ENCODE data around the gene TOMM40. TPM values are rescaled to one million over a fixed set of nuclear protein-coding genes. Genes with fewer than 3 reads are reported as not detected.
"Not testable (repeated sequence)": the region's sequence is repeated elsewhere in the genome, so short reads cannot be mapped to it uniquely, and the experiment has no call there.

The TOMM40 gene
- total RNA-seq, 1 experiment from 2014 or later, result 154 TPM

DNA sequence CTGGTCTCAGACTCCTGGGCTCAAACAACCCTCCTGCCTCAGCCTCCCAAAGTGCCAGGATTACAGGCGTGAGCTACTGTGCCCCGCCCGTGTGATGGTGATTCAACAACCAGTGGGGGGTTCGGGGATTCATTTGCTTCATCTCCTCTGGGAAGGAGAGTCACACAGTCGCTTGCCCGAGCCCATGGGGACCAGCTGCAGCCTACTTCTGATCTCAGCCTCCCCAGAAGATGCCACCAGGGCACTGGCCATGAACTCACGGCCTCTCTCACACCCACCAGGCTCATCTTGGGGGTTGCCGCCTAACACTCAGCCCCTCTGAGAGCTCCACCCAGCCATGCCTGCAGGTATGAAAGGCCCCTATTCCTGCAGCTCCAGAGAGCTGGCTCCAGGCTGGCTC lies 6.8 kb downstream of the TOMM40 start:
- DNase-seq (ENCODE audit: low read depth), result no peak

DNA sequence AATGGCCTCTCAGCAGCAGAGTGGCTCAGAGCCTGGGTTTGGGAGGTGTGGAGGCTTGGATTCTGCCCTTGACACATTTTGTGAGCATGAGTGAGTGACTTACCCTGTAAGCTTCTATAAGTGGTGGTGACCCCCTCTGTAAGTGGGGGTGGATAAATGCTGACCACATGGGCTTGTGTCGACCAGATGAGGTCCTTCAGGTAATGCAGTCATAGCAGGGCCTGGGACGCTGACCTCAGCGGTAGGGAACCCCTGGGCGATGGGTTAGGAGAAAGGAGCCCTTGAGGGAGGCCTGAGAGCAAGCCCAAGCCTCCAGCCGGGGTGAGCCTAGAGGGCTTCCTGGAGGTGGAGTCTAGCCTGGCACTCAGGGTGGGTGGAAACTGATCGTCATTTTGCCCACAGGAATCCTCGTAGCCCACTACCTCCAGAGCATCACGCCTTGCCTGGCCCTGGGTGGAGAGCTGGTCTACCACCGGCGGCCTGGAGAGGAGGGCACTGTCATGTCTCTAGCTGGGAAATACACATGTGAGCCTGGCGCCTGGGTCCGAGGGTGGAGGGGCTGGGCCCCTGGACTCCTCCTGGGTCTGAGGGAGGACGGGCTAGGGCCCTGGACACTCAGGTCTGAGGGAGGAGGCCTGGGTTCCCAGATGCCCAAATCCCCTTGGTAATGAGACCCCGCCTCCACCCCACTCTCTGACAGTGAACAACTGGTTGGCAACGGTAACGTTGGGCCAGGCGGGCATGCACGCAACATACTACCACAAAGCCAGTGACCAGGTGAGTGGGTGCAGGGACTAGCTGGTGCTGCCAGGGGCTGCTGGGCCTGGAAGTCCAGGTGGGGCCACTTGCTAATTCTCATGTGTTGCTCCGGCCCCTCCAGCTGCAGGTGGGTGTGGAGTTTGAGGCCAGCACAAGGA lies 9.5 kb downstream of the TOMM40 start:
- no peak for DNase-seq (ENCODE audit: low read depth)

DNA sequence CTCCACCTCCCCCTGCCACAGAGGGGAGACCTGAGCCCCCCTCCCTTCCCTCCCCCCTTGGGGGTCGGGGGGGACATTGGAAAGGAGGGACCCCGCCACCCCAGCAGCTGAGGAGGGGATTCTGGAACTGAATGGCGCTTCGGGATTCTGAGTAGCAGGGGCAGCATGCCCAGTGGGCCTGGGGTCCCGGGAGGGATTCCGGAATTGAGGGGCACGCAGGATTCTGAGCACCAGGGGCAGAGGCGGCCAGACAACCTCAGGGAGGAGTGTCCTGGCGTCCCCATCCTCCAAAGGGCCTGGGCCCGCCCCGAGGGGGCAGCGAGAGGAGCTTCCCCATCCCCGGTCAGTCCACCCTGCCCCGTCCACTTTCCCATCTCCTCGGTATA lies 12.2 kb downstream of the TOMM40 start:
- no peak for DNase-seq (ENCODE audit: low read depth)

DNA sequence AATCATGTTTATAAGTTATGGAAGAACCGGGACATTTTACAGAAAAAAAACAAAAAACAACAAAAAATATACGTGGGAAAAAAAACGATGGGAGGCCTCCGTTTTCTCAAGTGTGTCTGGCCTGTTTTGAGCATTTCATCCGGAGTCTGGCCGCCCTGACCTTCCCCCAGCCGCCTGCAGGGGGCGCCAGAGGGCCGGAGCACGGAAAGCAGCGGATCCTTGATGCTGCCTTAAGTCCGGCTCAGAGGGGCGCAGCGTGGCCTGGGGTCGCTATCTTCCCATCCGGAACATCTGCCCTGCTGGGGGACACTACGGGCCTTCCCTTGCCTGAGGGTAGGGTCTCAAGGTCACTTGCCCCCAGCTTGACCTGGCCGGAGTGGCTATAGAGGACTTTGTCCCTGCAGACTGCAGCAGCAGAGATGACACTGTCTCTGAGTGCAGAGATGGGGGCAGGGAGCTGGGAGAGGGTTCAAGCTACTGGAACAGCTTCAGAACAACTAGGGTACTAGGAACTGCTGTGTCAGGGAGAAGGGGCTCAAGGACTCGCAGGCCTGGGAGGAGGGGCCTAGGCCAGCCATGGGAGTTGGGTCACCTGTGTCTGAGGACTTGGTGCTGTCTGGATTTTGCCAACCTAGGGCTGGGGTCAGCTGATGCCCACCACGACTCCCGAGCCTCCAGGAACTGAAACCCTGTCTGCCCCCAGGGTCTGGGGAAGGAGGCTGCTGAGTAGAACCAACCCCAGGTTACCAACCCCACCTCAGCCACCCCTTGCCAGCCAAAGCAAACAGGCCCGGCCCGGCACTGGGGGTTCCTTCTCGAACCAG lies 12.8 kb downstream of the TOMM40 start:
- peak; percentile 62 for DNase-seq (ENCODE audit: low read depth)

DNA sequence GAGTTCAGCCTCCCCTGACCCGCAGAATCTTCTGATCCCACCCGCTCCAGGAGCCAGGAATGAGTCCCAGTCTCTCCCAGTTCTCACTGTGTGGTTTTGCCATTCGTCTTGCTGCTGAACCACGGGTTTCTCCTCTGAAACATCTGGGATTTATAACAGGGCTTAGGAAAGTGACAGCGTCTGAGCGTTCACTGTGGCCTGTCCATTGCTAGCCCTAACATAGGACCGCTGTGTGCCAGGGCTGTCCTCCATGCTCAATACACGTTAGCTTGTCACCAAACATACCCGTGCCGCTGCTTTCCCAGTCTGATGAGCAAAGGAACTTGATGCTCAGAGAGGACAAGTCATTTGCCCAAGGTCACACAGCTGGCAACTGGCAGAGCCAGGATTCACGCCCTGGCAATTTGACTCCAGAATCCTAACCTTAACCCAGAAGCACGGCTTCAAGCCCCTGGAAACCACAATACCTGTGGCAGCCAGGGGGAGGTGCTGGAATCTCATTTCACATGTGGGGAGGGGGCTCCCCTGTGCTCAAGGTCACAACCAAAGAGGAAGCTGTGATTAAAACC lies 13.5 kb downstream of the TOMM40 start:
- DNase-seq (ENCODE audit: low read depth), result no peak

DNA sequence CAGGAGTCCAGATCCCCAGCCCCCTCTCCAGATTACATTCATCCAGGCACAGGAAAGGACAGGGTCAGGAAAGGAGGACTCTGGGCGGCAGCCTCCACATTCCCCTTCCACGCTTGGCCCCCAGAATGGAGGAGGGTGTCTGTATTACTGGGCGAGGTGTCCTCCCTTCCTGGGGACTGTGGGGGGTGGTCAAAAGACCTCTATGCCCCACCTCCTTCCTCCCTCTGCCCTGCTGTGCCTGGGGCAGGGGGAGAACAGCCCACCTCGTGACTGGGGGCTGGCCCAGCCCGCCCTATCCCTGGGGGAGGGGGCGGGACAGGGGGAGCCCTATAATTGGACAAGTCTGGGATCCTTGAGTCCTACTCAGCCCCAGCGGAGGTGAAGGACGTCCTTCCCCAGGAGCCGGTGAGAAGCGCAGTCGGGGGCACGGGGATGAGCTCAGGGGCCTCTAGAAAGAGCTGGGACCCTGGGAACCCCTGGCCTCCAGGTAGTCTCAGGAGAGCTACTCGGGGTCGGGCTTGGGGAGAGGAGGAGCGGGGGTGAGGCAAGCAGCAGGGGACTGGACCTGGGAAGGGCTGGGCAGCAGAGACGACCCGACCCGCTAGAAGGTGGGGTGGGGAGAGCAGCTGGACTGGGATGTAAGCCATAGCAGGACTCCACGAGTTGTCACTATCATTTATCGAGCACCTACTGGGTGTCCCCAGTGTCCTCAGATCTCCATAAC lies 14.5 kb downstream of the TOMM40 start, which contains the start of gene APOE:
TSS of gene APOE (plus strand) at position 360 of the 724 bp plus-strand sequence. CDS start 829 bp downstream, outside the sequence.
- no peak for DNase-seq (ENCODE audit: low read depth)

DNA sequence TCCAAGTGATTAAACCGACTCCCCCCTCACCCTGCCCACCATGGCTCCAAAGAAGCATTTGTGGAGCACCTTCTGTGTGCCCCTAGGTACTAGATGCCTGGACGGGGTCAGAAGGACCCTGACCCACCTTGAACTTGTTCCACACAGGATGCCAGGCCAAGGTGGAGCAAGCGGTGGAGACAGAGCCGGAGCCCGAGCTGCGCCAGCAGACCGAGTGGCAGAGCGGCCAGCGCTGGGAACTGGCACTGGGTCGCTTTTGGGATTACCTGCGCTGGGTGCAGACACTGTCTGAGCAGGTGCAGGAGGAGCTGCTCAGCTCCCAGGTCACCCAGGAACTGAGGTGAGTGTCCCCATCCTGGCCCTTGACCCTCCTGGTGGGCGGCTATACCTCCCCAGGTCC lies 16.6 kb downstream of the TOMM40 start:
- no peak for DNase-seq (ENCODE audit: low read depth)

DNA sequence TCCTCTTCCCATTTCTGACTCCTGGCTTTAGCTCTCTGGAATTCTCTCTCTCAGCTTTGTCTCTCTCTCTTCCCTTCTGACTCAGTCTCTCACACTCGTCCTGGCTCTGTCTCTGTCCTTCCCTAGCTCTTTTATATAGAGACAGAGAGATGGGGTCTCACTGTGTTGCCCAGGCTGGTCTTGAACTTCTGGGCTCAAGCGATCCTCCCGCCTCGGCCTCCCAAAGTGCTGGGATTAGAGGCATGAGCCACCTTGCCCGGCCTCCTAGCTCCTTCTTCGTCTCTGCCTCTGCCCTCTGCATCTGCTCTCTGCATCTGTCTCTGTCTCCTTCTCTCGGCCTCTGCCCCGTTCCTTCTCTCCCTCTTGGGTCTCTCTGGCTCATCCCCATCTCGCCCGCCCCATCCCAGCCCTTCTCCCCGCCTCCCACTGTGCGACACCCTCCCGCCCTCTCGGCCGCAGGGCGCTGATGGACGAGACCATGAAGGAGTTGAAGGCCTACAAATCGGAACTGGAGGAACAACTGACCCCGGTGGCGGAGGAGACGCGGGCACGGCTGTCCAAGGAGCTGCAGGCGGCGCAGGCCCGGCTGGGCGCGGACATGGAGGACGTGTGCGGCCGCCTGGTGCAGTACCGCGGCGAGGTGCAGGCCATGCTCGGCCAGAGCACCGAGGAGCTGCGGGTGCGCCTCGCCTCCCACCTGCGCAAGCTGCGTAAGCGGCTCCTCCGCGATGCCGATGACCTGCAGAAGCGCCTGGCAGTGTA lies 17.2 kb downstream of the TOMM40 start:
- no peak for DNase-seq (ENCODE audit: low read depth)

DNA sequence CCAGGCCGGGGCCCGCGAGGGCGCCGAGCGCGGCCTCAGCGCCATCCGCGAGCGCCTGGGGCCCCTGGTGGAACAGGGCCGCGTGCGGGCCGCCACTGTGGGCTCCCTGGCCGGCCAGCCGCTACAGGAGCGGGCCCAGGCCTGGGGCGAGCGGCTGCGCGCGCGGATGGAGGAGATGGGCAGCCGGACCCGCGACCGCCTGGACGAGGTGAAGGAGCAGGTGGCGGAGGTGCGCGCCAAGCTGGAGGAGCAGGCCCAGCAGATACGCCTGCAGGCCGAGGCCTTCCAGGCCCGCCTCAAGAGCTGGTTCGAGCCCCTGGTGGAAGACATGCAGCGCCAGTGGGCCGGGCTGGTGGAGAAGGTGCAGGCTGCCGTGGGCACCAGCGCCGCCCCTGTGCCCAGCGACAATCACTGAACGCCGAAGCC lies 17.8 kb downstream of the TOMM40 start:
- no peak for DNase-seq (ENCODE audit: low read depth)

DNA sequence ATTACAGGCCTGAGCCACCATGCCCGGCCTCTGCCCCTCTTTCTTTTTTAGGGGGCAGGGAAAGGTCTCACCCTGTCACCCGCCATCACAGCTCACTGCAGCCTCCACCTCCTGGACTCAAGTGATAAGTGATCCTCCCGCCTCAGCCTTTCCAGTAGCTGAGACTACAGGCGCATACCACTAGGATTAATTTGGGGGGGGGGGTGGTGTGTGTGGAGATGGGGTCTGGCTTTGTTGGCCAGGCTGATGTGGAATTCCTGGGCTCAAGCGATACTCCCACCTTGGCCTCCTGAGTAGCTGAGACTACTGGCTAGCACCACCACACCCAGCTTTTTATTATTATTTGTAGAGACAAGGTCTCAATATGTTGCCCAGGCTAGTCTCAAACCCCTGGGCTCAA lies 18.7 kb downstream of the TOMM40 start:
- no peak for DNase-seq (ENCODE audit: low read depth)

DNA sequence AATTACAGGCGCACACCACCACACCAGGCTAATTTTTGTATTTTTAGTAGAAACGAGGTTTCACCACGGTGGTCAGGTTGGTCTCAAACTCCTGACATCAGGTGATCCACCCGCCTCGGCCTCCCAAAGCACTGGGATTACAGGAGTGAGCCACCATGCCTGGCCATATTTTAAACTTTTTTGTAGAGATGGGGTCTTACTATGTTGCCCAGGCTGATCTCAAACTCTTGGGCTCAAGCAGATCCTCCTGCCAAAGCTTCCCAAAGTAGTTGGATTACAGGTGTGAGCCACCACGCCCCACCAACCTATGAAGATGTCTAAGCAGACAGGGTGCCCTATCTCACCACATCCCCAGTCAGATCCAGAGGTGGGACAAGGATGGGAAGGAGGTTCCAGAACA lies 20.8 kb downstream of the TOMM40 start:
- not testable (repeated sequence) for DNase-seq (ENCODE audit: low read depth)

DNA sequence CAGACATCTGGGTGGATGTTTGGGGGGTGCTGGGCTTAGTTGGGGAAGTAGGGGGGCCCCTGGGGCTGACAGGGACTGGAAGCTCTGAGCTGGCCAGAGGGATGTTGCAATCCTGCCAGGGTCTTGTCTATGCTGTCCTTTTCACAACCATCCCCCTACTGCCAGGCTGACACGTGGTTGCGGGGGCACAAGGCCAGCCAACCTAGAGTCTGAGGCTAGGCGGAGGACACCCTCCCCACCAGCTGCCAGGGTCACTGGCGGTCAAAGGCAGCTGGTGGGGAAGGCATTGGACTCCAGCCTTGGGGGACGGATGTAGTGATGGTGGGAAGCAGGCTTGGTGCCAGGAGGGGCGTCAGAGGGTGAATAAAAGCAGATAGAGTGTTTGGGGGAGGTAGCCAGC lies 21.8 kb downstream of the TOMM40 start:
- peak; percentile 74 for DNase-seq (ENCODE audit: low read depth)

DNA sequence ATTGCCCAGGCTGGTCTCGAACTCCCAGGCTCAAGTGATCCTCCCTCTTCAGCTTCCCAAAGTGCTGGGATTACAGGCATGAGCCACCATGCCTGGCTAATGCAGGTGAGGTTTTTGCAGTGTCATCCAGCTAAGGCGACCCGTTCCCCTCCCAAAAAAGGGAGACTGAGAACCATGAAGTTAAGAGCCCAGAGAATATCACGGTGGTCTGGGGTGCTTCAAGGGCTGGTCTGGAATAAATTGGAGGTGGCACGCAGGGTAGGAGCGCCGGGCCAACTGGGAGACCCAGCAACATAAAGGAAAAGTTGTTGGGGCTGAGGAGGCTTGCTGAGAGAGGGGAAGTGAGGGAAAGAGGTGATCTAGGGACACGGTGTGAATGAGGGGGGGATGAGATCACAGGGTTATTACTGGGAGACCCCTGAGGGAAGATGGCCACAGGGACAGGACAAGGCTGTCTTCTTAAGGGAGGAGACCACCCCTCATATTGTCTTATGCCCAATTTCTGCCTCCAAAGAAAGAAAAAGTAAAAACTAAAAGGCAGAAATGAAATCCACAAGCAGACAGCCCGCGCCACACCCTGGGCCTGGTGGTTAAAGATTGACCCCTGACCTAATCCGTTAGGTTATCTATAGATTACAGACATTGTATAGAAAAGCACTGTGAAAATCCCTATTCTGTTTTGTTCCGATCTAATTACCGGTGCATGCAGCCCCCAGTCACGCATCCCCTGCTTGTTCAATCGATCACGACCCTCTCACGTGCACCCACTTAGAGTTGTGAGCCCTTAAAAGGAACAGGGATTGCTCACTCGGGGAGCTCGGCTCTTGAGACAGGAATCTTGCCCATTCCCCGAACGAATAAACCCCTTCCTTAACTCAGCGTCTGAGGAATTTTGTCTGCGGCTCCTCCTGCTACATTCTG lies 22.7 kb downstream of the TOMM40 start:
- DNase-seq (ENCODE audit: low read depth), result not testable (repeated sequence)

DNA sequence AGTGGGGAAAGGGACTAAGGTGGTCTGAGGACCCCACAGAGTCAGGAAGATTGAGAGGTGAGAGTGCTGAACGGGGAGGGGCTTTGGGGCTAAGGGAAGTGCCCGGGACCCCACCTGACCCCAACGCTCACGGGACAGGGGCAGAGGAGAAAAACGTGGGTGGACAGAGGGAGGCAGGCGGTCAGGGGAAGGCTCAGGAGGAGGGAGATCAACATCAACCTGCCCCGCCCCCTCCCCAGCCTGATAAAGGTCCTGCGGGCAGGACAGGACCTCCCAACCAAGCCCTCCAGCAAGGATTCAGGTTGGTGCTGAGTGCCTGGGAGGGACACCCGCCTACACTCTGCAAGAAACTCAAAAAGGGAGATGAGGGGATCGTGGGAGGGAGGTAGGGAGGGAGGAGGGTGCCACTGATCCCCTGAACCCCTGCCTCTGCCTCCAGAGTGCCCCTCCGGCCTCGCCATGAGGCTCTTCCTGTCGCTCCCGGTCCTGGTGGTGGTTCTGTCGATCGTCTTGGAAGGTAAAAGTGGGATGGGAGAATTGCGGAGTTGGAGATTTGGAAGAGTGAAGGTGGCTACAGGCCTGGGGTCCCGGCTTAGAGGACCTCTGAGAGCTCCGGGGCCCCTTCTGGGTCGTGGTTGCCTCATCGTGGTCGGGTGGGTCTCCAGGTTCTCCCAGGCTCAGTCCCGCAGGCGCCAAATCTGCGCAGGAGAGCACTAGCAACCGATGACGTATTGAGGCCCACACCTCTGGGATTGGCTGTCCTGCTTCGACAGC lies 23.6 kb downstream of the TOMM40 start, which contains the start of gene APOC1:
TSS of gene APOC1 (plus strand) at position 176 of the 774 bp plus-strand sequence. CDS start at position 460, 284 bp downstream.
- peak; percentile 71 for DNase-seq (ENCODE audit: low read depth)

DNA sequence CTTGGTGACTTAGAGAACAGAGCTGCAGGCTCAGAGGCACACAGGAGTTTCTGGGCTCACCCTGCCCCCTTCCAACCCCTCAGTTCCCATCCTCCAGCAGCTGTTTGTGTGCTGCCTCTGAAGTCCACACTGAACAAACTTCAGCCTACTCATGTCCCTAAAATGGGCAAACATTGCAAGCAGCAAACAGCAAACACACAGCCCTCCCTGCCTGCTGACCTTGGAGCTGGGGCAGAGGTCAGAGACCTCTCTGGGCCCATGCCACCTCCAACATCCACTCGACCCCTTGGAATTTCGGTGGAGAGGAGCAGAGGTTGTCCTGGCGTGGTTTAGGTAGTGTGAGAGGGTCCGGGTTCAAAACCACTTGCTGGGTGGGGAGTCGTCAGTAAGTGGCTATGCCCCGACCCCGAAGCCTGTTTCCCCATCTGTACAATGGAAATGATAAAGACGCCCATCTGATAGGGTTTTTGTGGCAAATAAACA lies 33.2 kb downstream of the TOMM40 start:
- peak; percentile 43 for DNase-seq (ENCODE audit: low read depth)

DNA sequence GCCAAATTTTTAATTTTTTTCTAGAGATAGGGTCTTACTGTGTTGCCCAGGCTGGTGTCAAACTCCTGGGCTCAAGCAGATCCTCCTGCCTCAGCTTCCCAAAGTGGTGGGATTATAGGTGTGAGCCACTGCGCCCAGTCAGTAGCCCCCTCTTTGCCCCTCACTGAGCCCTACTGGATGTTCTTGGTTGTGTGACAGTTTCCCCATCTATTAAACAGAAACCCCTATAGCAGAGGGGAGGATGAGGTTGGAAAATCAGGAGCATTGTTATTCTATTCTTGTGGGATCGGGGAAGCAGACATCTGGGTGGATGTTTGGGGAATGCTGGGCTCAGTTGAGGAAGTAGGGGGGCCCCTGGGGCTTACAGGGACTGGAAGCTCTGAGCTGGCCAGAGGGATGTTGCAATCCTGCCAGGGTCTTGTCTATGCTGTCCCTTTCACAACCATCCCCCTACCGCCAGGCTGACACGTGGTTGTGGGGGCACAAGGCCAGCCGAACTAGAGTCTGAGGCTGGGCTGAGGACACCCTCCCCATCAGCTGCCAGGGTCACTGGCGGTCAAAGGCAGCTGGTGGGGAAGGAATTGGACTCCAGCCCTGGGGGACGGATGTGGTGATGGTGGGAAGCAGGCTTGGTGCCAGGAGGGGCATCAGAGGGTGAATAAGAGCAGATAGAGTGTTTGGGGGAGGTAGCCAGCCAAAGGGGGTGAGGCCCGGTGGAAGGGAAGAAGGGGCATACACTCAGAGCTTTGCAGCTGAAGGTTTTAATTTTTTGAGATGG lies 34.2 kb downstream of the TOMM40 start:
- peak; percentile 94 for DNase-seq (ENCODE audit: low read depth)

DNA sequence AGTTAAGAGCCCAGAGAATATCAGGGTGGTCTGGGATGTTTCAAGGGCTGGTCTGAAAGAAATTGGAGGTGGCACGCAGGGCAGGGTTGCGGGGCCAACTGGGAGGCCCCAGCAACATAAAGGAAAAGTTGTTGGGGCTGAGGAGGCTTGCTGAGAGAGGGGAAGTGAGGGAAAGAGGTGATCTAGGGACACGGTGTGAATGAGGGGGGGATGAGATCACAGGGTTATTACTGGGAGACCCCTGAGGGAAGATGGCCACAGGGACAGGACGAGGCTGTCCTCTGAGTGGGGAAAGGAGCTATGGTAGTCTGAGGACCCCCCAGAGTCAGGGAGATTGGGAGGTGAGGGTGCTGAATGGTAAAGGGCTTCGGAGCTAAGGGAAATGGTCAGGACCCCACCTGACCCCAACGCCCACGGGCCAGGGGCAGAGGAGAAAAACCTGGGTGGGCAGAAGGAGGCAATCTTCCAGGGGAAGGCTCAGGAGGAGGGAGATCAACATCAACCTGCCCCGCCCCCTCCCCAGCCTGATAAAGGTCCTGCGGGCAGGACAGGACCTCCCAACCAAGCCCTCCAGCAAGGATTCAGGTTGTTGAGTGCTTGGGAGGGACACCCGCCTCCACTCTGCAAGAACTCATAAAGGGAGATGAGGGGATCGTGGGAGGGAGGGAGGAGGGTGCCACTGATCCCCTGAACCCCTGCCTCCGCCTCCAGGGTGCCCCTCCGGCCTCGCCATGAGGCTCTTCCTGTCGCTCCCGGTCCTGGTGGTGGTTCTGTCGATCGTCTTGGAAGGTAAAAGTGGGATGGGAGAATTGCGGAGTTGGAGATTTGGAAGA lies 35.4 kb downstream of the TOMM40 start:
- not testable (repeated sequence) for DNase-seq (ENCODE audit: low read depth)
